ENCODE data around the gene ADAP2. TPM values are rescaled to one million over a fixed set of nuclear protein-coding genes. Genes with fewer than 3 reads are reported as not detected.

Gene ADAP2
- total and polyA plus RNA-seq, 3 donors from 2014 or later, result 3.5 to 7.1 (median 6.4) TPM

DNA sequence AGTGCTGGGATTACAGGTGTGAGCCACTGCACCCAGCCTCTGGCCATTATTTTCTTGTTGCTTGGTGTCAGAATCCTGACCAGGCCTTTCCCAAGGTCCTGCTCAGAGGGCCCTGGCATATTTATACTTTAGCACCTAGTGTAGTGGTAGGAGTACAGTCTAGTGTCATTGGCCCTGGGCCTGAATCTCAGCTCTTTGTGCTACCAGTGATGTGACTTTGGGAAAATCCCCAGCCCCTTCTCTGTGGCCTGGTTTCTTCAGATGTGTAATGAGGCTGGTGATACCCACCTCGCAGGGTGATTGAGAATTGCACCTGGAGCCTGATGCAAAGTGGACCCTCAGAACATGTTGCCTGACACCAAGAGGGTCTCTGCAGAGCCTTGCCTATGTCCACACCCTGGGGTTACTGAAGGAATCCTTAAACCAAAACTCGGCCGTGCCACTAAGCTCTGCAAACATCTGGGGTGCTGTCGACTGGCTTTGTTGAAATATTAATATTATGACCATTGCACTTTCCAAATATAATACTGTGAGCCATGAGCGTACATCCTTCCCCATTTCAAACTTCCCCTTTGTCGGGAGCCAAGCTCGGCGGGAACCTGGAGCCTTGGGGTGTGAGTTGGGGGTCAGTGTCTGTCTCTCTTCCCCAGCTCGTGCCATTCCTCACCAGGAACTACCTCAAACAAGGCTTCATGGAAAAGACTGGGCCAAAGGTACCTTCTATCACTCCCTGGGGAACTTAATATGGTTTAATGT, 31.1 kb downstream of the ADAP2 start:
- no peak for DNase-seq
- intact Hi-C loops (cut with DNase I; ENCODE audit: low total_unique reads), result no loop called here
- H3K27ac ChIP-seq, result no peak overlapping the region
- no peak overlapping the region for H3K4me3 ChIP-seq
- H3K9me3 ChIP-seq, result no peaks in the 10 kb centered on the region
- 88 to 91% methylated on average over 9 of the region's 9 CpGs for WGBS, 2 donors
- H3K27me3 ChIP-seq, result no peaks in the 10 kb centered on the region
- H3K4me1 ChIP-seq, result peaks cover 10% of the 10 kb centered on the region
- H3K36me3 ChIP-seq (ENCODE audit: low read depth, missing control alignments), result no peaks in the 10 kb centered on the region
- TF ChIP-seq, protein P1, sequence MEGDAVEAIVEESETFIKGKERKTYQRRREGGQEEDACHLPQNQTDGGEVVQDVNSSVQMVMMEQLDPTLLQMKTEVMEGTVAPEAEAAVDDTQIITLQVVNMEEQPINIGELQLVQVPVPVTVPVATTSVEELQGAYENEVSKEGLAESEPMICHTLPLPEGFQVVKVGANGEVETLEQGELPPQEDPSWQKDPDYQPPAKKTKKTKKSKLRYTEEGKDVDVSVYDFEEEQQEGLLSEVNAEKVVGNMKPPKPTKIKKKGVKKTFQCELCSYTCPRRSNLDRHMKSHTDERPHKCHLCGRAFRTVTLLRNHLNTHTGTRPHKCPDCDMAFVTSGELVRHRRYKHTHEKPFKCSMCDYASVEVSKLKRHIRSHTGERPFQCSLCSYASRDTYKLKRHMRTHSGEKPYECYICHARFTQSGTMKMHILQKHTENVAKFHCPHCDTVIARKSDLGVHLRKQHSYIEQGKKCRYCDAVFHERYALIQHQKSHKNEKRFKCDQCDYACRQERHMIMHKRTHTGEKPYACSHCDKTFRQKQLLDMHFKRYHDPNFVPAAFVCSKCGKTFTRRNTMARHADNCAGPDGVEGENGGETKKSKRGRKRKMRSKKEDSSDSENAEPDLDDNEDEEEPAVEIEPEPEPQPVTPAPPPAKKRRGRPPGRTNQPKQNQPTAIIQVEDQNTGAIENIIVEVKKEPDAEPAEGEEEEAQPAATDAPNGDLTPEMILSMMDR (IDR thresholded peaks at IDR 0.05), result no peak
- no peak for TF ChIP-seq POLR2A (IDR thresholded peaks at IDR 0.05)

DNA sequence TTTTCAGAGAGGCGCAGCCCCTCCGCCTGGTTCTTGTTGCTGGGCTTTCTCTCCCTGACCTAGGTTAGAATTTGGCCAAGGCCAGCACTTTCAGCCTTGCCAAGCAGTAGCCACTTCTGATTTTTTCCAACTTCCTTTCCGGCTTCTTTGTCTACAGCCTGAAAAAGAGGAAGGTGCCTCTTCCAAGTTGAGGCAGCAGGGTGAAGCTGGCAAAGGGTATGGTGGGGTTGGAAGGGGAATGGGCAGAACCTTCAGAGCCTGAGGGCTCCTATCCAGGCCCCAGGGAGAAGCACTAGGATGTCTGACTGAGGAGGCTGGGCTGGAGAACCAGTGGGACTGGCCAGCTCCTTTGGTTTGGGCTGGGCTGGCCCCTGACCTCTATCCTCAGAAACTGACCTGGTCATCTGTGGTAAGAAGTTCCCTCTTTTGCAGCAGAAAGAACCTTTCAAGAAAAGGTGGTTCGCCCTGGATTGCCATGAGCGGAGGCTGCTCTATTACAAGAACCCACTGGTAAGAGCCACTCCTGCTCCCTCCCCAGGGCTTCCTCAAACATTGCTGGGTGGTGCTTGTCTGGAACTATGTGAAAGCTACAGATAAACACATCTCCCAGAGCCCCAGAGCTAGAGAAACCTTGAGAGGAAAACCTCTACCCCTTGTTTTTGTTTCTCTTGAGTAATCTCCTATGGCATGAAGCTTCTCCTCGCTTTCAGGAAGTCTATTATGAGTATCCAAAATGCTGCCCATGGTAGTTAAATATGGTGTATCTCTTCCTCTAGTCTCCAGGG, 32.5 kb downstream of the ADAP2 start:
- no peaks in the 10 kb centered on the region for H3K36me3 ChIP-seq (ENCODE audit: low read depth, missing control alignments)
- TF ChIP-seq, protein P1 (IDR thresholded peaks at IDR 0.05), result no peak
- no peak for TF ChIP-seq POLR2A (IDR thresholded peaks at IDR 0.05)
- WGBS, 2 donors, result 68 to 76% methylated on average over 6 of the region's 6 CpGs
- H3K27me3 ChIP-seq, result no peaks in the 10 kb centered on the region
- no peak overlapping the region for H3K4me3 ChIP-seq
- peaks cover 10% of the 10 kb centered on the region for H3K4me1 ChIP-seq
- intact Hi-C loops (cut with DNase I; ENCODE audit: low total_unique reads), result no loop called here
- H3K9me3 ChIP-seq, result no peaks in the 10 kb centered on the region
- DNase-seq, result no peak
- H3K27ac ChIP-seq, result no peak overlapping the region

DNA sequence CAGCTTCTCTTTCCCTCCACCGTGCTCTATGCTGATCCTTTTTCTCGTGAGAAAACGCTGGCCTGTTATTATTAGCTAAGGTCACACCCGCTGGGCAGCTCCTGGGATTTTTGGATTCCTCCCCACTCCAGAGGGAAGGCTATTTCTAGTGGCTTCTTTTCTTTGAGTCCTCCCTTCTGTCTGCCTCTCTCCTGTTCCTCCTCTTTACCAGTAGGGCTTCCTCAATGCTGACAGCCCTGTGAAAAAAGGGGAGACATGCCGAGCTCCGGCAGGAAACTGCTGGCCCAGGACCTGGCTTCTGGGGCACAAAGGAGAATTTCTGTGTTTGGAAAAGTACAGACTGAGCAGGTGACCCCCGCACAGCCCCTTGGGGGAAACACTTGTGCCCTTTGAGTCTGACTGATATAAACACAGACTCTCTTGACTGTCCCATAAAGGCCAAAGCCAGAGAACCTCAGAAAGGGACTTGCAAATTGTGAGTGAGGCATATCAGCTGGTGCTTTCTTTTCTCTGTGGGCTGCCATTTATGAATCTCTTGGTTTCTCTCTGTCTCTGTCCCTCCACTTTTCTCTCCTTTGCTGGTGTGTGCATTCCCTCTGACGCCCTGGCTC, 35.1 kb downstream of the ADAP2 start:
- H3K27ac ChIP-seq, result peak overlapping the region in 1 of 2 donors; percentile 64
- peaks cover 10% of the 10 kb centered on the region for H3K4me1 ChIP-seq
- WGBS, 2 donors, result 43 to 52% methylated on average over 8 of the region's 8 CpGs
- TF ChIP-seq POLR2A (IDR thresholded peaks at IDR 0.05), result no peak
- TF ChIP-seq, protein P1 (IDR thresholded peaks at IDR 0.05), result no peak
- intact Hi-C loops (cut with DNase I; ENCODE audit: low total_unique reads), result no loop called here
- no peaks in the 10 kb centered on the region for H3K27me3 ChIP-seq
- H3K36me3 ChIP-seq (ENCODE audit: low read depth, missing control alignments), result no peaks in the 10 kb centered on the region
- no peak overlapping the region for H3K4me3 ChIP-seq
- H3K9me3 ChIP-seq, result no peaks in the 10 kb centered on the region
- DNase-seq, result no peak

DNA sequence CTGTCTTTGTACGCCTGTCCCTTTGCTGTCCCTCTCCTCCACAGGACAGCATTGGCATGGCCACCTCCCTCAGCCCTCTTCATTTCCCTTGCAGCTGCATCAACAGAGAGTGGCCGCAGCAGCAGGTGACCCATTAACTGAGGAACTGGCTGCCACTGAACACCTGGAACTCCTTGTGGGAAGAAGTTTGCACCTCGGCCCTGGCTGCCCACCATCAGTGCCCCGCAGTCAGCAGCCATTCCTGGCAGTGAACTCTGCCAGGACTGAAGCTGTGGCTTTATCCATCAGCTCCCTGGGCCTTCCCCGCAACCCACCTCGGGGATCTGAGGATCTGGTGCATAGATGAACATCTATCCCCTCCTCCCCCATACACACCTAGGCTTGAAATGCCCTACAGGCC, 36.0 kb downstream of the ADAP2 start:
- Histone ChIP-seq H3K9me3 (no peaks in the 10 kb centered on the region), H3K27me3 (no peaks in the 10 kb centered on the region), H3K36me3 (ENCODE audit: low read depth, missing control alignments) (no peaks in the 10 kb centered on the region), H3K4me1 (peaks cover 10% of the 10 kb centered on the region), H3K27ac (no peak overlapping the region), H3K4me3 (no peak overlapping the region)
- intact Hi-C loops (cut with DNase I; ENCODE audit: low total_unique reads), result no loop called here
- WGBS, 2 donors, result 95% methylated on average over 6 of the region's 6 CpGs
- TF ChIP-seq, protein P1 (IDR thresholded peaks at IDR 0.05), result no peak
- no peak for TF ChIP-seq POLR2A (IDR thresholded peaks at IDR 0.05)
- DNase-seq, result no peak

Measured in testis (tissue), 3 donors.